Measurements from ENCODE around the gene RASSF3.

The RASSF3 gene

DNA sequence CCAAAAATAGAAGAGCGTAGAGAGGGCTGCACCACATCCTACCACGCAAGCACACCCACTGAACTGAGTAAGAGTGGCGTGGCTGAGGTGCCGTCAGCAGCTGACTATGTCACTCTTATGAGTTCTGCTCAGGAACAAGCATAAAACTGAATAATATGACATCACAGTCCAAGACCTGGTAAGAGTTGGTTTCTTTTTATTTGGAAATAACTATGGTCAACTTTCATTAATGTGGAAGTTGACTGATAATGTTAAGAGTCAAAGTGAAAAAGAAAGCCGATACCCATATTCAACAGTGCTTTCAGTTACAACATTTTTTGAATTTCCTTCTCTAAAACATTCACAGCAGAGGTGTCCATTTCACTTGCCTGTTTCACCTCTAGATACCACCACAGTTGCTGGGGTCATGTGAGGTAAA, 104.3 kb downstream of the RASSF3 start:
- no peak overlapping the region for H3K4me3 ChIP-seq (ENCODE audit: low read depth, low read length)
- no peak for TF ChIP-seq CTCF (IDR thresholded peaks at IDR 0.05; ENCODE audit: low read depth, low read length)

DNA sequence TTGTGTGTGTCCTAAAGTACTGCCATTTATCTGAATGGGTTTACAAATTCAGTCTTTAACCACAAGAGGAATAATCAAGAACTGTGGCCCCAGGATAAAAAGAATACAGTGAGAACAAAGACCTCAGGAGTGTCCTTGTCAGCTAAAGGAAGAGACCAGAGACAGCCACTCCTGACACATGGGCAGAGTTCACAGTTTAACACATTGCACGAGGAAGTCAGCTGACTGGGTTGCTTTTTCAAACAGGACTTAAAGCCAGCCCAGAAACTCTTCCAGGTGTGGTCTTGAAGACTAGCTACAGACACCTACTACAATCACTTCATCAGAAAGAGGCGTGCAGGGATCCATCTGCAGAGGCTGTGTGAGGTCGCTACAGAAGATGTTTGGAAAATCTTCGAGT, 106.1 kb downstream of the RASSF3 start:
- H3K4me3 ChIP-seq (ENCODE audit: low read depth, low read length), result no peak overlapping the region
- TF ChIP-seq CTCF (IDR thresholded peaks at IDR 0.05; ENCODE audit: low read depth, low read length), result no peak

DNA sequence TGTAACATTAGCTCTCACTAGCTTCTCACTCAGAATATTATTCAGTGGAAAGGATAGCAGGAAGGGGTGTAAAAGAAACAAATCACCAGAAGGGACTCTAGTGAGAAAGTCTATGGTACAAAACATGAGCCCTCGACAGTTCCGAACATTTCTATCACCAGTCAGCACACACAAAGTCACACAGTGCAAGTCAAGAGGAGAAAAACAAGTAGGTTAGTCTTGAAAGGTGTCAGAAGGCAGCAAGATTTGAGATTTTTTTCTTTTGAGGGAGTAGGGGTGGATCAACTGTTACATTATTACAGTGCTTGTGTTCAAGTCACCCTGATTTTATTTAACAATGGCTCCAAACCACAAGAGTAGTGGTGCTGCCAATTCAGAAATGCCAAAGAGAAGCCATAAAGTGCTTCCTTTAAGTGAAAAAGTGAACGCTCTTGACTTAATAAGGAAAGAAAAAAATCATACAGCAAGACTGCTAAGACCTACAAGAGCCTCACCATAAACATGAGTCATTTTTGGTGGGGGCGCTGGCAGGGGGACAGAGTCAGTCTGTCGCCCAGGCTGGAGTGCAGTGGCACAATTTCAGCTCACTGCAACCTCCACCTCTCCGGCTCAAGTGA, 106.7 kb downstream of the RASSF3 start:
- no peak for TF ChIP-seq CTCF (IDR thresholded peaks at IDR 0.05; ENCODE audit: low read depth, low read length)
- H3K4me3 ChIP-seq (ENCODE audit: low read depth, low read length), result no peak overlapping the region

- no peak overlapping the region for H3K4me3 ChIP-seq (ENCODE audit: low read depth, low read length)
- TF ChIP-seq CTCF (IDR thresholded peaks at IDR 0.05; ENCODE audit: low read depth, low read length), result no peak
These were observed 108.4 kb downstream of the RASSF3 start for GRCh38 chr12:64718649-64719048.

DNA sequence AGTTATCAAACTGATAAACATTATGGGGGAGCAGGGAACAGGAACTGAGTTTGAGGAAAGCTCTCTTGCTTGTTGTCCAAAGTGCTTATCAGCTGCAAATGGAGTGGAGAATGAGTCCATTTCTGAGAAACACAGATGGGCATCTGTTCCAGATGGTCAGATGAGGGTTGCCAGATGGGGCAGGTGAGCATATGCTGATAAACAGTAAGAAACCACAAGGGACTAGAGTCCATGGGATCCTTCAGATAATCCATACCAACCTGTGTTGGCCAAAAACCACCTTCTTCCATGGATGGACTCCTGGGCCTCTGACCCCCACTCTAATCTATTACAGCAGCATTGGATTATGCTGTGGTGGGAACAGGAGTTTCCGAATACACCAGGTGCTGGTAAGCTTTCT, 110.6 kb downstream of the RASSF3 start:
- no peak overlapping the region for H3K4me3 ChIP-seq (ENCODE audit: low read depth, low read length)
- no peak for TF ChIP-seq CTCF (IDR thresholded peaks at IDR 0.05; ENCODE audit: low read depth, low read length)

DNA sequence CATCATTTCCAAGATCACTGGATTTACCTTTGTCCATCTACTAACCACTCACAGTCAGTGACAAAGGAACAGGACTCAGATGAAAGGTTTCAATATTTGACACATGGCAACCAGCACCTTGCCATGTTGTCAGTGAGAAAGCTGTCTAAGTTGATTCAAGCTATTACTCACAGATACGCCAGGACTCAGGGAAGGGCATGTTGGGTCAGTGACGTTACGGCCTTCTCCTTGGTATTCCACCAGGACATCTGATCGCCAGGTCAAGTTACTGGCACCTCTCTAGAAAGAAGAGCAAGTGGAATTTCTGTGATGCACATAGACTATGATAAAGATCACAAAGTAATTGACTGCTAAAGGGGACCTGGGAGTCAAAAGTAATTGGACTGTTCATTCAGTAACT, 112.5 kb downstream of the RASSF3 start:
- H3K4me3 ChIP-seq (ENCODE audit: low read depth, low read length), result no peak overlapping the region
- TF ChIP-seq CTCF (IDR thresholded peaks at IDR 0.05; ENCODE audit: low read depth, low read length), result no peak

DNA sequence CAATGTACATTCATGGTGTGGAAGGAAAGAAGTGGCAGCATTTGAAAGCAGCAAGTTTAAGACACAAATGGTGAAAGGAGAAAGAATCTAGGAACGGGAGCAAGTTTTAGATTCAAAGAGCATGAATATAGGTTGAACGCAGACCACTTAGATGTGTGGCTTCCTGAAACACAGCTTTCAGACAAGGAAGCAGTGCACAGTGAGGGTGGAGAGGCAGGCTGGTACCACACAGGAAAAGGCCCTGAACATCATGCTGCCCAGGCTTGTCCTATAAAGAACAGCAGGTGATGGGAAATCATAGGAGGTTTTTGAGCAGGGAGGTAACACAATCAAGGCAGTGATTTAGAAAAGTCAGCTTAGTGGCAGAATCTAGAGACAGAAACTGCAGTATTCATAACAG, 113.3 kb downstream of the RASSF3 start:
- no peak overlapping the region for H3K4me3 ChIP-seq (ENCODE audit: low read depth, low read length)
- TF ChIP-seq CTCF (IDR thresholded peaks at IDR 0.05; ENCODE audit: low read depth, low read length), result no peak
